K562 (cell line): ENCODE results near the gene FBXO21. TPM values are rescaled to one million over a fixed set of nuclear protein-coding genes. Genes with fewer than 3 reads are reported as not detected.

Source experiments
- ATAC-seq: fragments of 200-7000 bp; cut with Tn5 transposase; 3 replicates; pipeline ENCODE4 v1.9.1; 2020; ENCODE audit warnings: moderate library complexity
- BruUV-seq: library from RNA; stranded (reverse); fragments of 400-500 nt; replicated peaks from 2 replicates; lab custom pipeline; 2021; lab: Mats Ljungman, UMichigan
- CTCF ChIA-PET: fragments of 300-600 bp; formaldehyde crosslinking; extraction: SDS; loops from one replicate; lab custom pipeline; 2021; ENCODE audit warnings: low intra/inter-chr PET ratio; lab: Yijun Ruan, JAX
- POLR2A ChIA-PET: fragments of 300-600, 350-650 bp; sonication (Branson Sonifier 250); formaldehyde crosslinking; extraction: SDS; loops from one replicate; lab custom pipeline; 2021; ENCODE audit warnings: antibody characterized with exemption, inconsistent platforms; lab: Yijun Ruan, JAX
- DNase-seq, 4 experiments: peaks; one replicate each; pipeline versions ENCODE4 v3.0.0 to v3.0.0-alpha.2; 2011 to 2018; ENCODE audit warnings: low spot score in 3 of 4, mixed read lengths in 3 of 4; ENCODE audit errors: extremely low read depth in 1 of 4
- FAIRE-seq: peaks from 2 replicates; lab custom pipeline; 2011; peaks lifted over from hg19 to GRCh38; lab: Jason Lieb, UNC
- H2AFZ ChIP-seq: 2 replicates; pipeline ENCODE4 v1.6.0; 2011; ENCODE audit warnings: low read depth, low read length, control low read depth, inconsistent platforms
- H3K27ac ChIP-seq: fragments of 200-600 bp; 3 replicates; pipeline ENCODE4 v1.8.0; 2011; ENCODE audit warnings: low read depth, mild to moderate bottlenecking, control low read depth, inconsistent platforms, low read length, moderate library complexity, mixed read lengths; ENCODE audit errors: extremely low read depth
- H3K27me3 ChIP-seq, 2 experiments: fragments of 300-600 bp in 1 of 2; 2 replicates in 1 of 2; 3 replicates in 1 of 2; pipeline versions ENCODE4 v1.6.0 to v1.8.0; 2011; ENCODE audit warnings: inconsistent platforms in 2 of 2, low read length in 2 of 2, mild to moderate bottlenecking in 1 of 2, mixed read lengths in 1 of 2, moderate library complexity in 1 of 2; ENCODE audit not compliant: control insufficient read depth in 2 of 2, insufficient read depth in 2 of 2
- H3K36me3 ChIP-seq: fragments of 300-600 bp; 3 replicates; pipeline ENCODE4 v1.8.0; 2011; ENCODE audit warnings: mild to moderate bottlenecking, low read length, inconsistent platforms; ENCODE audit not compliant: control insufficient read depth, insufficient read depth
- H3K4me1 ChIP-seq, 2 experiments: fragments of 200-600 bp in 1 of 2; replicated peaks in 1 of 2; 2 replicates in 1 of 2; 3 replicates in 1 of 2; pipeline versions ENCODE4 v1.5.1 to v1.8.0; 2011; ENCODE audit warnings: inconsistent platforms in 2 of 2, low read length in 2 of 2, mild to moderate bottlenecking in 1 of 2, mixed read lengths in 1 of 2, moderate library complexity in 1 of 2; ENCODE audit not compliant: control insufficient read depth in 2 of 2, insufficient read depth in 2 of 2
- H3K4me2 ChIP-seq: 2 replicates; pipeline ENCODE4 v1.6.1; 2011; ENCODE audit warnings: low read length, control low read depth, inconsistent platforms, mixed read lengths; ENCODE audit not compliant: insufficient read depth
- H3K4me3 ChIP-seq: fragments of 200-600 bp; sonication (generic), shearing (Covaris generic); 2 replicates; pipeline ENCODE4 v1.5.1; 2016; ENCODE audit warnings: control low read depth, inconsistent platforms
- H3K79me2 ChIP-seq: fragments of 200-600 bp; 3 replicates; pipeline ENCODE4 v1.8.0; 2011; ENCODE audit warnings: low read length, inconsistent platforms; ENCODE audit not compliant: control insufficient read depth, insufficient read depth
- H3K9ac ChIP-seq, 2 experiments: 2 replicates each; pipeline versions ENCODE4 v1.6.0 to v1.6.1; 2011; ENCODE audit warnings: low read depth in 2 of 2, low read length in 2 of 2, control low read depth in 1 of 2, inconsistent platforms in 1 of 2, mild to moderate bottlenecking in 1 of 2, mixed read lengths in 1 of 2; ENCODE audit not compliant: insufficient read depth in 1 of 2
- H3K9me1 ChIP-seq: one replicate; pipeline ENCODE4 v1.6.0; 2011; ENCODE audit warnings: inconsistent platforms, mild to moderate bottlenecking, low read length, moderate library complexity; ENCODE audit not compliant: control insufficient read depth, insufficient read depth
- H3K9me3 ChIP-seq: replicated peaks from 2 replicates; pipeline ENCODE4 v1.5.1; 2011; ENCODE audit warnings: low read depth, low read length, inconsistent platforms; ENCODE audit not compliant: control insufficient read depth, insufficient read depth
- H4K20me1 ChIP-seq: replicated peaks from 2 replicates; pipeline ENCODE4 v1.6.1; 2011; ENCODE audit warnings: low read length, inconsistent platforms, mixed read lengths; ENCODE audit not compliant: control insufficient read depth, insufficient read depth
- ATF3 ChIP-seq, 2 experiments: fragments of 450-650 bp in 1 of 2; sonication (generic) in 1 of 2; formaldehyde crosslinking in 1 of 2; IDR thresholded peaks in 1 of 2; conservative IDR thresholded peaks in 1 of 2; 2 replicates each; pipeline versions ENCODE4 v1.6.1 to v1.8.1; 2016 to 2023; ENCODE audit warnings: mild to moderate bottlenecking in 2 of 2, moderate library complexity in 2 of 2, inconsistent platforms in 1 of 2, missing genetic modification reagents in 1 of 2
- ATF6 ChIP-seq: sonication (generic); formaldehyde crosslinking; IDR thresholded peaks from 2 replicates; pipeline ENCODE4 v1.4.0; 2020; ENCODE audit warnings: mild to moderate bottlenecking, missing genetic modification reagents
- RNF219 ChIP-seq: fragments of 250-450 bp; sonication (Bioruptor Pico); IDR thresholded peaks from 2 replicates; pipeline ENCODE4 v1.5.0; 2022; ENCODE audit warnings: mild to moderate bottlenecking
- WGBS: fragments of 100-300 bp; shearing (Covaris generic); methylation state at CpG from one replicate; pipeline ENCODE4 v1.1.6; 2016; ENCODE audit warnings: low coverage, mixed read lengths; ENCODE audit not compliant: insufficient coverage; ENCODE audit errors: missing lambda C conversion rate; 5-methylcytosine and 5-hydroxymethylcytosine counted together
- in situ Hi-C: fragments of 300-500 bp; cut with MboI; formaldehyde crosslinking; loops from 4 replicates; pipeline ENCODE4 v1.15.0; 2018; ENCODE audit warnings: inconsistent platforms, mixed read lengths
- intact Hi-C: fragments of 100-400 bp; cut with micrococcal nuclease; formaldehyde crosslinking; loops from 2 replicates; pipeline ENCODE4 v1.14.2; 2022
- polyA plus RNA-seq, 8 experiments: library from polyadenylated mRNA; depleted of rRNA in 4 of 8; stranded (reverse) in 5 of 8; unstranded in 3 of 8; fragments of >200 nt; fragmentation: Nextera tagmentation in 2 of 8; fragmentation: Illumina TruSeq in 1 of 8; extraction: Ambion mirVana in 2 of 8; extraction: Trizol in 1 of 8; gene quantifications; 2 replicates each; pipeline versions ENCODE4 v1.2.1 to v1.2.3, GENCODE V29; 2011 to 2014; ENCODE audit warnings: inconsistent platforms in 1 of 8, missing spikeins in 1 of 8
- total RNA-seq, 7 experiments: library from RNA; depleted of rRNA in 6 of 7; stranded (reverse); fragments of >200 nt in 6 of 7; fragmentation: Illumina TruSeq in 2 of 7; extraction: Trizol in 2 of 7; gene quantifications; 2 replicates each; pipeline versions ENCODE4 v1.2.1 to v1.2.3, GENCODE V29; 2011 to 2021; ENCODE audit warnings: low replicate concordance in 1 of 7

Gene FBXO21
- total and polyA plus RNA-seq, 9 of the 15 experiments (the other 6 are each of a cell fraction or from before 2014, with no cell fraction given) = 3.0 to 50.9 (median 9.1) TPM

DNA sequence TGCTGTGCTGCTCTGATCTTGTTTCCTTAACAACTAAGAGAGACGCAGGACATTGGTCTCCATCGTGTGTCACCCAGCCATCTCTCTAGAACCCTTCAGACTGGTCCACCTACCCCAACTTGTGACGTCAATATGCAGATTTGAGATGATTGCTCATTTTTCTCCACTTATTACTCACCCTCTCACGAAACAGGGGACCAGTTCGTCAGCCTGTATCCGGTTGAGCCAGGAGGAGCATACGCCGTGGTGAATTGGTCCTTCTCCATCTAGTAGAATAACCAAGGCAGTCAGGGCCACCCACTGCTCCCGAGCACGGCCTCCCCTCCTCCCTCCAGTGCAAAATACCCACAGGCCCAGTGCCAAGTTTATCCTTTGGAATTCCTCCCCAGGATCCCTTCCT, 36.2 kb upstream of the FBXO21 start:
- Histone ChIP-seq H2AFZ (no peak overlapping the region), H3K36me3 (no peaks in the 10 kb centered on the region), H3K9me1 (no peaks in the 10 kb centered on the region), H3K79me2 (no peaks in the 10 kb centered on the region), H3K4me1 (no peaks in the 10 kb centered on the region), H3K27ac (no peak overlapping the region; the same call in 2 of the 3 replicates), H3K4me2 (no peak overlapping the region), H4K20me1 (no peaks in the 10 kb centered on the region), H3K9ac (no peak overlapping the region), H3K9me3 (no peaks in the 10 kb centered on the region), H3K4me3 (no peak overlapping the region), H3K27me3 (peaks cover 17 to 39% of the 10 kb centered on the region in 2 experiments; a peak in 4 of 5 replicates)
- ChIA-PET CTCF (no interaction called here), POLR2A (no interaction called here)
- FAIRE-seq = no peak
- no TSS peak for BruUV-seq
- TF ChIP-seq RNF219 (no peak), ATF3 (IDR thresholded peaks at IDR 0.05) (peak; percentile 34; the same call in 1 of the 2 replicates), ATF3 (CRISPR knock-in tag; conservative IDR thresholded peaks at IDR 0.05) (no peak), ATF6 (CRISPR knock-in tag) (no peak)
- ATAC-seq = no peak; the same call in 2 of the 3 replicates
- intact Hi-C loops = no loop called here
- in situ Hi-C loops = no loop called here
- WGBS = 0% methylated on average over 10 of the region's 10 CpGs
- no peak for DNase-seq
